HepG2 (cell line): Measurements from ENCODE around the gene SLC25A25. TPM values are rescaled to one million over a fixed set of nuclear protein-coding genes. Genes with fewer than 3 reads are reported as not detected.

Experiments
- ARNTL ChIP-seq: sonication (generic); formaldehyde crosslinking; IDR thresholded peaks from 2 replicates; pipeline ENCODE4 v1.4.0; 2020; ENCODE audit warnings: mild to moderate bottlenecking, missing genetic modification reagents
- ATF2 ChIP-seq: sonication (generic); formaldehyde crosslinking; IDR thresholded peaks from 2 replicates; pipeline ENCODE4 v1.4.0; 2020; ENCODE audit warnings: missing genetic modification reagents
- ATF5 ChIP-seq: sonication (generic); formaldehyde crosslinking; IDR thresholded peaks from 2 replicates; pipeline ENCODE4 v1.4.0; 2020; ENCODE audit warnings: mild to moderate bottlenecking, low read depth, missing genetic modification reagents
- CBFB ChIP-seq: sonication (generic); formaldehyde crosslinking; IDR thresholded peaks from 2 replicates; pipeline ENCODE4 v1.4.0; 2020; ENCODE audit warnings: missing genetic modification reagents
- CENPT ChIP-seq: sonication (generic); formaldehyde crosslinking; IDR thresholded peaks from 2 replicates; pipeline ENCODE4 v1.8.0; 2022; ENCODE audit warnings: low read depth, mild to moderate bottlenecking, moderate library complexity, missing genetic modification reagents
- CHD4 ChIP-seq: fragments of 200-600 bp; sonication (generic); IDR thresholded peaks from 2 replicates; pipeline ENCODE4 v1.7.0; 2017; ENCODE audit warnings: mild to moderate bottlenecking, low read length, borderline replicate concordance
- CREM ChIP-seq, 2 experiments: sonication (generic) in 1 of 2; formaldehyde crosslinking in 1 of 2; IDR thresholded peaks; 2 replicates each; pipeline versions ENCODE4 v1.4.0 to v1.6.1; 2016 to 2020; ENCODE audit warnings: antibody characterized with exemption in 1 of 2, mild to moderate bottlenecking in 1 of 2, missing genetic modification reagents in 1 of 2
- HCFC1 ChIP-seq: fragments of 150-350 bp; IDR thresholded peaks from 2 replicates; pipeline ENCODE4 v1.6.1; 2014; ENCODE audit warnings: low read depth, low read length
- HDAC2 ChIP-seq: sonication (generic); formaldehyde crosslinking; IDR thresholded peaks from 2 replicates; pipeline ENCODE4 v1.4.0; 2020; ENCODE audit warnings: missing genetic modification reagents
- HNRNPL ChIP-seq: fragments of 200-400 bp; formaldehyde crosslinking; IDR thresholded peaks from 2 replicates; pipeline ENCODE4 v1.6.1; 2017; ENCODE audit warnings: mild to moderate bottlenecking, low read depth, low read length
- HNRNPLL ChIP-seq: fragments of 200-400 bp; formaldehyde crosslinking; IDR thresholded peaks from 2 replicates; pipeline ENCODE4 v1.6.1; 2017; ENCODE audit warnings: mild to moderate bottlenecking, low read depth, low read length; ENCODE audit not compliant: poor library complexity, severe bottlenecking
- PHF21A ChIP-seq: sonication (generic); formaldehyde crosslinking; IDR thresholded peaks from 2 replicates; pipeline ENCODE4 v1.5.0; 2020; ENCODE audit warnings: mild to moderate bottlenecking, missing genetic modification reagents
- PLSCR1 ChIP-seq: sonication (generic); formaldehyde crosslinking; IDR thresholded peaks from 2 replicates; pipeline ENCODE4 v1.5.0; 2020; ENCODE audit warnings: missing genetic modification reagents, mild to moderate bottlenecking, borderline replicate concordance
- RAD21 ChIP-seq: fragments of 450-650 bp; formaldehyde crosslinking; IDR thresholded peaks from 2 replicates; pipeline ENCODE4 v1.5.0; 2020; ENCODE audit warnings: mild to moderate bottlenecking
- RBM22 ChIP-seq: fragments of 200-400 bp; formaldehyde crosslinking; optimal IDR thresholded peaks from 2 replicates; pipeline ENCODE3; 2017; ENCODE audit warnings: mild to moderate bottlenecking, low read length, moderate library complexity
- SATB2 ChIP-seq: sonication (generic); formaldehyde crosslinking; IDR thresholded peaks from 2 replicates; pipeline ENCODE4 v1.5.0; 2020; ENCODE audit warnings: missing genetic modification reagents
- SP5 ChIP-seq: IDR thresholded peaks from 2 replicates; pipeline ENCODE4 v1.6.1; 2016; ENCODE audit warnings: low read depth, borderline replicate concordance
- SRSF1 ChIP-seq: fragments of 200-400 bp; formaldehyde crosslinking; optimal IDR thresholded peaks from 2 replicates; pipeline ENCODE3; 2017; ENCODE audit warnings: mild to moderate bottlenecking, low read depth, low read length, moderate library complexity
- TAF15 ChIP-seq: fragments of 200-400 bp; formaldehyde crosslinking; IDR thresholded peaks from one replicate; pipeline ENCODE4 v1.6.1; 2018; ENCODE audit warnings: mild to moderate bottlenecking, low read depth, low read length; ENCODE audit not compliant: poor library complexity, severe bottlenecking
- TARDBP ChIP-seq: sonication (generic); formaldehyde crosslinking; IDR thresholded peaks from 2 replicates; pipeline ENCODE4 v1.8.0; 2022; ENCODE audit warnings: mild to moderate bottlenecking, missing genetic modification reagents
- TP53 ChIP-seq: sonication (generic); formaldehyde crosslinking; conservative IDR thresholded peaks from 2 replicates; pipeline ENCODE4 v1.4.0; 2020; ENCODE audit warnings: missing genetic modification reagents
- ZFP37 ChIP-seq: sonication (generic); formaldehyde crosslinking; IDR thresholded peaks from 2 replicates; pipeline ENCODE4 v1.4.0; 2020; ENCODE audit warnings: missing genetic modification reagents, borderline replicate concordance
- ZNF180 ChIP-seq: sonication (generic); formaldehyde crosslinking; IDR thresholded peaks from 2 replicates; pipeline ENCODE4 v1.4.0; 2020; ENCODE audit warnings: low read depth, missing genetic modification reagents, borderline replicate concordance
- ZNF232 ChIP-seq: sonication (generic); formaldehyde crosslinking; IDR thresholded peaks from 2 replicates; pipeline ENCODE4 v1.4.0; 2020; ENCODE audit warnings: missing genetic modification reagents, borderline replicate concordance
- ZNF333 ChIP-seq: sonication (generic); formaldehyde crosslinking; IDR thresholded peaks from 2 replicates; pipeline ENCODE4 v1.4.0; 2020; ENCODE audit warnings: mild to moderate bottlenecking, missing genetic modification reagents, borderline replicate concordance
- ZNF549 ChIP-seq: sonication (generic); formaldehyde crosslinking; IDR thresholded peaks from 2 replicates; pipeline ENCODE4 v1.5.0; 2020; ENCODE audit warnings: missing genetic modification reagents
- ZNF639 ChIP-seq: conservative IDR thresholded peaks from 2 replicates; pipeline ENCODE4 v1.6.1; 2018; ENCODE audit warnings: missing genetic modification reagents
- polyA plus RNA-seq, 8 experiments: library from polyadenylated mRNA; depleted of rRNA in 3 of 8; stranded (reverse) in 7 of 8; unstranded in 1 of 8; fragments of >200 nt; fragmentation: Illumina TruSeq in 4 of 8; extraction: Trizol in 4 of 8; gene quantifications; 2 replicates each; pipeline versions ENCODE4 v1.2.1 to v1.2.3, GENCODE V29; 2011 to 2016; ENCODE audit warnings: low read depth in 4 of 8, missing spikeins in 1 of 8, mixed read lengths in 1 of 8; ENCODE audit not compliant: insufficient read depth in 1 of 8
- total RNA-seq, 5 experiments: library from RNA; depleted of rRNA; stranded (reverse); fragments of >200 nt; fragmentation: Illumina TruSeq; extraction: Trizol; gene quantifications; 2 replicates each; pipeline ENCODE4 v1.2.3, GENCODE V29; 2016; ENCODE audit warnings: low read depth in 1 of 5

SLC25A25 gene
- total and polyA plus RNA-seq, 2 of the 13 experiments (the other 11 are each of a cell fraction or from before 2014, with no cell fraction given) = 10.5 to 24.8 TPM

GRCh38 chr9:128034821-128035652, 33.0 kb upstream of the SLC25A25 start (continued):
- TF ChIP-seq HDAC2 (no peak), ATF5 (CRISPR knock-in tag) (no peak), ZNF639 (CRISPR knock-in tag) (0 out of 2 replicates have a peak, but pooled peaks have one; percentile 31), RBM22 (no peak), HNRNPL (no peak), CENPT (CRISPR knock-in tag) (no peak), CHD4 (no peak), ZNF232 (no peak), HCFC1 (no peak), TP53 (CRISPR knock-in tag) (no peak), ATF2 (CRISPR knock-in tag) (0 out of 2 replicates have a peak, but pooled peaks have one; percentile 33), TARDBP (CRISPR knock-in tag) (no peak), PLSCR1 (CRISPR knock-in tag) (no peak), ZNF549 (CRISPR knock-in tag) (no peak), CBFB (CRISPR knock-in tag) (no peak), SATB2 (CRISPR knock-in tag) (no peak), TAF15 (no peak), HNRNPLL (no peak), CREM (IDR thresholded peaks at IDR 0.05) (no peak), CREM (CRISPR knock-in tag; IDR thresholded peaks at IDR 0.05) (no peak), ZNF180 (no peak), PHF21A (CRISPR knock-in tag) (no peak), ZFP37 (CRISPR knock-in tag) (no peak), ZNF333 (CRISPR knock-in tag) (no peak), SP5 (CRISPR knock-in tag) (no peak), ARNTL (CRISPR knock-in tag) (no peak), SRSF1 (no peak), RAD21 (CRISPR knock-in tag) (peak; percentile 93)
